GM19239 (cell line): ENCODE results near the gene NPTN.

Source experiments
- DNase-seq: peaks from one replicate; pipeline ENCODE4 v3.0.0; 2011; ENCODE audit warnings: low spot score; ENCODE audit not compliant: insufficient read length
- FAIRE-seq: peaks from 2 replicates; lab custom pipeline; 2011; peaks lifted over from hg19 to GRCh38; lab: Jason Lieb, UNC

NPTN gene

DNA sequence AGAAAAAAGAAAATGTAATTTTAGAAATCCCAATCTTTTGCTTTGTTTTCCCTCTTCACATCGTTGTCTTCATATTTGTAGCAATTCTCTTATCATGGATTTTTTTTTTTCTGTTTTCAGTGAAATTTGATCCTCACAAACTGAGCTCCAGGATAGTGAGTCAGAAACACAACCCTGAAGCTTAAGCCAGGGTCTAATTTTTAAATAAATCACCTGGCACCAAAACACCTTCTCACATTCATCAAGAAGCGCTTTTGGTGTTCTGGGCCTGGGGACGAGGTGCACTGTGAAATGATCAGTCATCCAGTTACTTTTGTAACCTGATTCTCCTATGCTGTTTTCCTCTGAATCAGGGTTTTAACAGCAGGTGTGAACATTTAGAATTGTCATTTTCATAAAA, 102.5 kb downstream of the NPTN start:
- no peak for FAIRE-seq

DNA sequence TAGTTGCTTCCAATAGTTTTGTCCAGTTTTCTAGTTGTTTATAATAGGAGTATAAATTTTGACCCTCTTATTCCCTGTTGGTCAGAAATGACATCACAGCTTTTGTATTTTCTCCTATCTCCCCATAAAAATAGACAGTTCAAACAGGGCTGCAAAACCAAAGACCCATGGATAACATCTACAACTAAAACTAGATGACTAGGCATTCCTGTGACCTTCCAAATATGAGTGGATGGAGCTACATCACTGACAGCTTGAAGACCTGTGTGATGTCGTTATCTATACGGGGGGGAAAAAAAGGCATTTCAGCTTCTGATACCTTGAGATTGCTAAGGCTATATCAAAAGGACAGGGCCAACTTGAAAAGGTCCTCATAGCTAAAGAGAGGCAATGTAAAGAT, 105.6 kb downstream of the NPTN start:
- no peak for FAIRE-seq
- DNase-seq = no peak

More for the DNA sequence above, 102.5 kb downstream of the NPTN start:
- DNase-seq = no peak

DNA sequence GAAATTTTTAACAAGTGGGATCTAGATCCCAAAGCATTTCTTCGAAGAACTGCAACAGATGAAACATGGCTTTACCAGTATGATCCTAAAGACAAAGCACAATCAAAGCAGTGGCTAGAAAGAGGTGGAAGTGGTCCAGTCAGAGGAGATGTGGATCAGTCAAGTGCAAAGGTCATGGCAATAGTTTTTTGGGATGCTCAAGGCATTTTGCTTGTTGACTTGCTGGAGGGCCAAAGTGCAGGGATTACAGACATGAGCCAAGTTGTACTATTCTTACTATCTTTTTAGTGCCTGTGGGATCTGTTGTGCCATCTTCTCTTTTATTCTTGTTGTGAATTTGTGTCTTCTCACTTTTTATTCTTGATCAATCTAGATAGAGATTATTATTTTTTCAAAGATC, 108.3 kb downstream of the NPTN start:
- FAIRE-seq (no peak), DNase-seq (no peak)

DNA sequence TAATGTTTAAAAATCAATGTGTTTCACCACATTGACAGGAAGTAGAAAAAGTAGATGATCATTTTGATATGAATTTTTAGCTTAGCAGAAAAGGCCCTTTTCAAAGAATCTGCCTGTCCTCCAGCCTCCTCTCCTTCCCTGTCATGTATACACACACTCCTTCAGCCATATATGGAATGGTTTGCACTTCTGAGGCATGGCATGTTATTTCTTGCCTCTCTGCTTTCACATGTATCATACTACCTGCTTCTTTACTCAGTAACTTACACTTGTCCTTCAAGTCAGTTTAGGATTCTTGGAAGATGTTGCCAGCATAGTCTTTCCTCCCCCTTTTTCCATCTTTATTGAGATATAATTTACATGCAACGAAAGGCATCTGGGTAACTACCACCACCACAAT, 111.2 kb downstream of the NPTN start:
- no peak for FAIRE-seq

DNA sequence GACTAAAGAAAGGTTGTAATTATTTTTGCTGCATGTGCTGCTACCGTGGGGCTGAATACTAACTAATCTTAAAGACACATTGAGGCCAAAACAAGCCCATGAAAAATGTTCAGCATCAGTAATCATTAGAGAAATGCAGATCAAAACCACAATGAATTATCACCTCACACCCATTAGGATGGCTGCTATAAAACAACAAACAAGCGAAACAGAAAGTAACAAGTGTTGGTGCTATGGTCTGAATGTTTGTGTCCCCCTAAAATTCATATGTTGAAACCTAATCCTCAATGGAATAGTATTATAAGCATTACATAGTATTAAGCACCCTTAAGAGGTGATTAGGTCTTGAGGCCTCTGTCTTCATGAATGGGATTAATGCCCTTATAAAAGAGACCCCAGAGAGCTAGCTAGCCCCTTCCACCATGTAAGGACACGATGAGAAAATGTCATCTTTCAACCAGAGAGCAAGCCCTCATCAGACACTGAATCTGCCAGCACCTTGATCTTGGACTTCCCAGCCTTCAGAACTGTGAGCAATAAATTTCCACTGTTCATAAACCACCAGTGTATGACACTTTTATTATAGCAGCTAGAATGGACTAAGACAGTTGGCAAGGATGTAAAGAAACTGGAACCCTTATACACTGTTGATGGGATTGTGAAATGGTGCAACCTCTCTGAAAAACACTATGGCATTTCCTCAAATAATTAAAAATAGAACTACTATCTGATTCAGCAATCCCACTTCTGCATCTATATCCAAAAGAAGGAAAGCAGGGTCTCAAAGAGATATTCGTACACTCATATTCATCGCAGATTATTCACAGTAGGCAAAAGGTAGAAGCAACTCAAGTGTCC, 114.1 kb downstream of the NPTN start:
- FAIRE-seq (no peak), DNase-seq (no peak)

More for the DNA sequence above, 111.2 kb downstream of the NPTN start:
- no peak for DNase-seq

- DNase-seq = no peak
- no peak for FAIRE-seq
Observed at GRCh38 chr15:73518180-73518862, 114.9 kb downstream of the NPTN start.

DNA sequence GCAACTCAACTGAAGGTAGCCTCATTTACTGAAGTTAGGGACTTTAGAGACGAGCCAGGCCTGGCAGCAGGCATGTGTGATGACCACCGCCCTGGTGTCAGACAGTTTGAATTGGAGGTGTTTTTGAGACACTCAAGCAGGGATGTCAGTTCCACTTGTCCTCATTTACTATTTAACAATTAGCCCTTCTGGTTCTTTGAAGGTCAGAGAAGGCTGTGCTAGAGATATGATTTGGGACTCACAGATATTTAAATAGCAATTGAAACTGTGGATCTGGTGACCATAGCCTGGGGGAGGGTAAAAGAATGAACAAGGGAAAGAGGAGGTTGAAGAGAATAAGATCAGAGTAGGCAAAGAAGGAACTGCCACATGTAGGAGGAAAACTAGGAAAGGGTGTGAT, 115.6 kb downstream of the NPTN start:
- DNase-seq (no peak), FAIRE-seq (no peak)

GRCh38 chr15:73515527-73515926, 117.7 kb downstream of the NPTN start:
- DNase-seq (no peak), FAIRE-seq (no peak)
